HepG2 (cell line): ENCODE measurements around the gene CES2.

Source experiments
- CEBPB ChIP-seq: IDR thresholded peaks from 2 replicates; pipeline ENCODE4 v1.6.1; 2011; ENCODE audit warnings: low read depth, low read length, improper control_type of control experiment, borderline replicate concordance
- CTCF ChIP-seq: sonication (generic); formaldehyde crosslinking; IDR thresholded peaks from 2 replicates; pipeline ENCODE4 v1.5.0; 2020; ENCODE audit warnings: mild to moderate bottlenecking, missing genetic modification reagents, moderate library complexity
- DZIP1 ChIP-seq: sonication (generic); formaldehyde crosslinking; IDR thresholded peaks from 2 replicates; pipeline ENCODE4 v1.5.0; 2020; ENCODE audit warnings: mild to moderate bottlenecking, missing genetic modification reagents
- KLF16 ChIP-seq, 2 experiments: sonication (generic) in 1 of 2; formaldehyde crosslinking in 1 of 2; IDR thresholded peaks; 2 replicates each; pipeline versions ENCODE4 v1.6.1 to v1.8.0; 2016 to 2023; ENCODE audit warnings: missing genetic modification reagents in 2 of 2, missing compliant biosample characterization in 1 of 2
- MAX ChIP-seq: IDR thresholded peaks from 2 replicates; pipeline ENCODE4 v1.6.1; 2012; ENCODE audit warnings: inconsistent platforms
- NR1H2 ChIP-seq: sonication (generic); formaldehyde crosslinking; IDR thresholded peaks from 2 replicates; pipeline ENCODE4 v1.8.1; 2022; ENCODE audit warnings: low read depth, missing genetic modification reagents, borderline replicate concordance
- SUZ12 ChIP-seq: fragments of 150-350 bp; IDR thresholded peaks from 2 replicates; pipeline ENCODE4 v1.6.1; 2014; ENCODE audit warnings: low read depth, low read length
- THAP7 ChIP-seq: sonication (generic); formaldehyde crosslinking; IDR thresholded peaks from 2 replicates; pipeline ENCODE4 v1.8.1; 2023; ENCODE audit warnings: mild to moderate bottlenecking, missing genetic modification reagents
- ZFP91 ChIP-seq: sonication (generic); formaldehyde crosslinking; IDR thresholded peaks from 2 replicates; pipeline ENCODE4 v1.9.0; 2022; ENCODE audit warnings: missing genetic modification reagents, mild to moderate bottlenecking, borderline replicate concordance
- ZNF543 ChIP-seq: sonication (generic); formaldehyde crosslinking; IDR thresholded peaks from 2 replicates; pipeline ENCODE4 v1.4.0; 2020; ENCODE audit warnings: mild to moderate bottlenecking, missing genetic modification reagents
- ZNF790 ChIP-seq: sonication (generic); formaldehyde crosslinking; IDR thresholded peaks from 2 replicates; pipeline ENCODE4 v1.8.0; 2022; ENCODE audit warnings: missing genetic modification reagents, mild to moderate bottlenecking, borderline replicate concordance
- ZNF883 ChIP-seq: sonication (generic); formaldehyde crosslinking; IDR thresholded peaks from 2 replicates; pipeline ENCODE4 v1.5.1; 2020; ENCODE audit warnings: mild to moderate bottlenecking, missing genetic modification reagents; ENCODE audit errors: not compliant biosample characterization

- TF ChIP-seq NR1H2, result no peak
- TF ChIP-seq MAX, result no peak
- no peak for TF ChIP-seq THAP7 (CRISPR knock-in tag)
- no peak for TF ChIP-seq ZNF883 (CRISPR knock-in tag)
- TF ChIP-seq DZIP1 (CRISPR knock-in tag), result no peak
- no peak for TF ChIP-seq CEBPB
- TF ChIP-seq ZNF543 (CRISPR knock-in tag), result no peak
- no peak for TF ChIP-seq KLF16 (CRISPR knock-in tag; IDR thresholded peaks at IDR 0.05)
- no peak for TF ChIP-seq ZNF790 (CRISPR knock-in tag)
- TF ChIP-seq SUZ12, result no peak
- TF ChIP-seq CTCF (CRISPR knock-in tag), result no peak
- no peak for TF ChIP-seq ZFP91 (CRISPR knock-in tag)
These were observed 8.2 kb downstream of the CES2 start for GRCh38 chr16:66943426-66944053.
